B cell (primary cell): Measurements from ENCODE around the gene FBXL14. TPM values are rescaled to one million over a fixed set of nuclear protein-coding genes. Genes with fewer than 3 reads are reported as not detected.

Experiments
- ATAC-seq: fragments of 200-7000 bp; cut with Tn5 transposase; one replicate; pipeline ENCODE4 v1.10.0; 2021; ENCODE audit warnings: low read depth, mild to moderate bottlenecking, moderate number of reproducible peaks, moderate library complexity
- CTCF ChIA-PET: fragments of 350-600 bp; sonication (Branson Sonifier 250); formaldehyde crosslinking; loops from one replicate; lab custom pipeline; 2021; ENCODE audit warnings: antibody characterized with exemption, inconsistent platforms; lab: Charles Lee
- POLR2A ChIA-PET: fragments of 350-600 bp; sonication (Branson Sonifier 250); formaldehyde crosslinking; loops from one replicate; lab custom pipeline; 2021; ENCODE audit warnings: antibody characterized with exemption; lab: Charles Lee
- DNase-seq: peaks from one replicate; pipeline ENCODE4 v3.0.0; 2013
- H2AFZ ChIP-seq: 2 replicates; pipeline ENCODE4 v1.6.1; 2012; ENCODE audit warnings: mild to moderate bottlenecking, low read depth, low read length; ENCODE audit not compliant: insufficient read depth, poor library complexity, severe bottlenecking
- H3K27ac ChIP-seq, 2 donors: 1 replicate in 1 of 2; 2 replicates in 1 of 2; pipeline ENCODE4 v1.5.1; 2012 to 2013; ENCODE audit warnings: low read length in 2 of 2, mild to moderate bottlenecking in 2 of 2, moderate library complexity in 1 of 2
- H3K27me3 ChIP-seq, 4 experiments: fragments of 200-600 bp in 1 of 4; sonication (generic) in 1 of 4; replicated peaks in 1 of 4; 1 replicate in 2 of 4; 2 replicates in 2 of 4; pipeline versions ENCODE4 v1.6.1 to v1.7.0; 2013 to 2016; ENCODE audit warnings: low read length in 3 of 4, mild to moderate bottlenecking in 2 of 4, mixed read lengths in 1 of 4, moderate library complexity in 1 of 4; ENCODE audit not compliant: insufficient read depth in 4 of 4, control insufficient read depth in 3 of 4; ENCODE audit errors: control extremely low read depth in 1 of 4
- H3K36me3 ChIP-seq, 2 experiments: replicated peaks in 1 of 2; 1 replicate in 1 of 2; 2 replicates in 1 of 2; pipeline versions ENCODE4 v1.6.1 to v1.7.1; 2013; ENCODE audit warnings: low read length in 1 of 2; ENCODE audit not compliant: insufficient read depth in 2 of 2, control insufficient read depth in 1 of 2; ENCODE audit errors: control extremely low read depth in 1 of 2, extremely low read depth in 1 of 2
- H3K4me1 ChIP-seq, 2 donors: fragments of 200-600 bp in 1 of 2; sonication (generic) in 1 of 2; 1 replicate in 1 of 2; 2 replicates in 1 of 2; pipeline versions ENCODE4 v1.5.1 to v1.6.1; 2013 to 2017; ENCODE audit warnings: low read length in 2 of 2; ENCODE audit not compliant: control insufficient read depth in 2 of 2, insufficient read depth in 2 of 2
- H3K4me2 ChIP-seq: replicated peaks from 2 replicates; pipeline ENCODE3; 2012; ENCODE audit warnings: mild to moderate bottlenecking, low read depth, low read length; ENCODE audit not compliant: poor library complexity, severe bottlenecking
- H3K4me3 ChIP-seq, 5 experiments: fragments of 200-600 bp in 1 of 5; sonication (generic) in 1 of 5; 1 replicate in 3 of 5; 2 replicates in 2 of 5; pipeline versions ENCODE4 v1.5.1 to v1.7.0; 2011 to 2016; ENCODE audit warnings: low read length in 4 of 5, mild to moderate bottlenecking in 4 of 5, low read depth in 2 of 5, control low read depth in 1 of 5, moderate library complexity in 1 of 5; ENCODE audit not compliant: insufficient read depth in 1 of 5; ENCODE audit errors: control extremely low read depth in 1 of 5, extremely low read depth in 1 of 5
- H3K79me2 ChIP-seq: fragments of 200-600 bp; sonication (generic); one replicate; pipeline ENCODE4 v1.6.0; 2016; ENCODE audit warnings: low read length; ENCODE audit not compliant: control insufficient read depth, insufficient read depth
- H3K9ac ChIP-seq: fragments of 200-600 bp; sonication (generic); 2 replicates; pipeline ENCODE4 v1.6.1; 2017; ENCODE audit warnings: mild to moderate bottlenecking, low read length, moderate library complexity
- H3K9me3 ChIP-seq, 3 donors: one replicate each; pipeline versions ENCODE4 v1.6.1 to v1.7.1; 2013; ENCODE audit warnings: low read length in 2 of 3; ENCODE audit not compliant: control insufficient read depth in 2 of 3, insufficient read depth in 1 of 3; ENCODE audit errors: control extremely low read depth in 1 of 3
- H4K20me1 ChIP-seq: 2 replicates; pipeline ENCODE4 v1.6.0; 2012; ENCODE audit warnings: mild to moderate bottlenecking, low read length; ENCODE audit not compliant: insufficient read depth, control insufficient read depth, poor library complexity, severe bottlenecking
- H3K27ac Mint-ChIP-seq: one replicate; pipeline ENCODE4 v1.8.0; 2021; ENCODE audit warnings: mixed read lengths
- H3K27me3 Mint-ChIP-seq: one replicate; pipeline ENCODE4 v1.8.0; 2021; ENCODE audit warnings: mixed read lengths
- H3K4me1 Mint-ChIP-seq: one replicate; pipeline ENCODE4 v1.8.0; 2021; ENCODE audit warnings: mixed read lengths
- H3K4me3 Mint-ChIP-seq: one replicate; pipeline ENCODE4 v1.8.0; 2021; ENCODE audit warnings: mixed read lengths
- H3K9me3 Mint-ChIP-seq: one replicate; pipeline ENCODE4 v1.8.0; 2022; ENCODE audit warnings: mixed read lengths; ENCODE audit not compliant: insufficient read depth
- EZH2 ChIP-seq: IDR thresholded peaks from 2 replicates; pipeline ENCODE4 v1.6.1; 2012; ENCODE audit warnings: borderline replicate concordance, low read depth, mild to moderate bottlenecking, moderate library complexity, low read length; ENCODE audit not compliant: insufficient read depth, poor library complexity, severe bottlenecking
- WGBS: methylation state at CpG from one replicate; pipeline ENCODE4 v1.1.5; 2013; ENCODE audit warnings: missing lambda C conversion rate; ENCODE audit not compliant: insufficient coverage; 5-methylcytosine and 5-hydroxymethylcytosine counted together
- intact Hi-C: fragments of 100-400 bp; cut with micrococcal nuclease; formaldehyde crosslinking; loops from one replicate; pipeline ENCODE4 v1.10.0; 2022
- polyA plus RNA-seq: library from polyadenylated mRNA; depleted of rRNA; stranded (reverse); fragments of >200 nt; gene quantifications from 2 replicates; pipeline ENCODE4 v1.2.3, GENCODE V29; 2012
- total RNA-seq, 2 donors: library from RNA; stranded (reverse); fragments of 120-200 nt in 1 of 2; gene quantifications; 1 replicate in 1 of 2; 2 replicates in 1 of 2; pipeline versions ENCODE4 v1.2.3 to v1.2.4, GENCODE V29; 2013 to 2022
- TF ChIP-seq, protein P1 (sequence below): fragments of 200-600 bp; IDR thresholded peaks from one replicate; pipeline ENCODE4 v1.8.0; 2022; ENCODE audit warnings: antibody characterized with exemption, mild to moderate bottlenecking

The FBXL14 gene
- total and polyA plus RNA-seq, 2 donors (not counting 1 experiment from before 2014, with no cell fraction given) = 21.6 to 37.3 TPM

DNA sequence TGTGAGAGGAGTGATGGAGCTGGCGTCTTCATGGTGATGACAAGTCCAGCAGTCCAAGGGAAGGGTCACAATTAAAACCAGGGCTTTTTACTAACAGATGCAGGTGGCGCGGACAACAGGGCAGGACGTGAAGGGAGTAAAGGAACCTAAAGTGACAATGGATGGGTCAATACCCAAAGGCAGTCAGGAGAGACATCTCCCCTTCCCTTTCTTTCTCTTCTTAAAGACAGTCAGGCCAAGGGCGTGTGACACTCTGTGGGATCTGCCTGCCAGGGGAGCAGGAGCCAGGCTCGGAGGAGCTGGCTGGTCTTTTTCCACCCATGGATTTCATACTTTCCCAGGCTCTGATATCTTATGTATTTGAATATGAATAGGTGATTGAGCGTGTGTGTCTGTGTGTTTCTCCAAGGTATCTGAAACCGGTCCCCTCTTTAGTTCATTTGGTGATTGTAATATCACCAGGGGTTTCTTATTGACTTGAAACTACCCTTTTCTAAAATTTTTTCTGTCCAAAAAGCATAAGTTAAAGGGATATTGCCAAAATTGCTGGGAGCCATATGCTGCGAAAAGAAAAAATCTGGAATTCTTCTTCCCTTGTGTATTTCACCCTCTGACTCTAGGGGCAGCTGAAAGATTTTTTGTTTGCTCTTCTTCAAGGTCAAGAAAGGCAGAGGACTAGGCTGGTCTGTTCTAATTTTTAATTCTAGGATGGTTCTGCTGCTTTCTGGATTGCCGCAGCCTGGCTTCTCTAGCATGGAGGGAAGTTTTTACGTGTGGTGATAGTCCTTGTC is 61.8 kb downstream of the FBXL14 start:
- H2AFZ ChIP-seq = peak overlapping the region; percentile 39
- intact Hi-C loops = loop anchor here (5.0 kb wide), 1 partner anchor 60 kb away; the partner anchor contains the start of gene FBXL14
- no peaks in the 10 kb centered on the region for H3K9me3 ChIP-seq
- H4K20me1 ChIP-seq = no peaks in the 10 kb centered on the region
- Mint-ChIP-seq H3K27ac (no peak overlapping the region), H3K27me3 (peaks cover 57% of the 10 kb centered on the region), H3K4me3 (peak overlapping the region; percentile 84), H3K4me1 (peaks cover 30% of the 10 kb centered on the region), H3K9me3 (no peaks in the 10 kb centered on the region)
- ChIA-PET CTCF (interaction anchor here (0.6 to 1.2 kb wide), 3 partner anchors 22 to 1353 kb away, joined by 3 read pairs; no protein-coding TSS in a partner anchor), POLR2A (no interaction called here)
- H3K4me1 ChIP-seq = peaks cover 35 to 37% of the 10 kb centered on the region in 2 donors
- H3K4me3 ChIP-seq = peak overlapping the region in 3 of 5 experiments; percentile 11 to 48 (median 47)
- H3K79me2 ChIP-seq = no peaks in the 10 kb centered on the region
- peak overlapping the region; percentile 70 for H3K4me2 ChIP-seq
- H3K9ac ChIP-seq = peak overlapping the region; percentile 52
- no peak overlapping the region for H3K27ac ChIP-seq
- ATAC-seq (no peak), DNase-seq (no peak)
- H3K36me3 ChIP-seq = no peaks in the 10 kb centered on the region
- 84% methylated on average over 6 of the region's 11 CpGs for WGBS
- H3K27me3 ChIP-seq = peaks cover 0 to 58% (median 27%) of the 10 kb centered on the region in 4 experiments
- TF ChIP-seq, protein P1, sequence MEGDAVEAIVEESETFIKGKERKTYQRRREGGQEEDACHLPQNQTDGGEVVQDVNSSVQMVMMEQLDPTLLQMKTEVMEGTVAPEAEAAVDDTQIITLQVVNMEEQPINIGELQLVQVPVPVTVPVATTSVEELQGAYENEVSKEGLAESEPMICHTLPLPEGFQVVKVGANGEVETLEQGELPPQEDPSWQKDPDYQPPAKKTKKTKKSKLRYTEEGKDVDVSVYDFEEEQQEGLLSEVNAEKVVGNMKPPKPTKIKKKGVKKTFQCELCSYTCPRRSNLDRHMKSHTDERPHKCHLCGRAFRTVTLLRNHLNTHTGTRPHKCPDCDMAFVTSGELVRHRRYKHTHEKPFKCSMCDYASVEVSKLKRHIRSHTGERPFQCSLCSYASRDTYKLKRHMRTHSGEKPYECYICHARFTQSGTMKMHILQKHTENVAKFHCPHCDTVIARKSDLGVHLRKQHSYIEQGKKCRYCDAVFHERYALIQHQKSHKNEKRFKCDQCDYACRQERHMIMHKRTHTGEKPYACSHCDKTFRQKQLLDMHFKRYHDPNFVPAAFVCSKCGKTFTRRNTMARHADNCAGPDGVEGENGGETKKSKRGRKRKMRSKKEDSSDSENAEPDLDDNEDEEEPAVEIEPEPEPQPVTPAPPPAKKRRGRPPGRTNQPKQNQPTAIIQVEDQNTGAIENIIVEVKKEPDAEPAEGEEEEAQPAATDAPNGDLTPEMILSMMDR = no peak
- no peak for TF ChIP-seq EZH2
